DND-41 (cell line): ENCODE results near the gene SLC6A3.
"Not testable (repeated sequence)": the region's sequence is repeated elsewhere in the genome, so short reads cannot be mapped to it uniquely, and the experiment has no call there.

ENCODE experiments used
- ATAC-seq: fragments of 200-7000 bp; cut with Tn5 transposase; 3 replicates; pipeline ENCODE4 v1.9.1; 2021; ENCODE audit warnings: low read depth; ENCODE audit not compliant: insufficient read depth
- DNase-seq: peaks from one replicate; pipeline ENCODE4 v3.0.0-alpha.2; 2020
- H2AFZ ChIP-seq: 2 replicates; pipeline ENCODE4 v1.6.0; 2012; ENCODE audit warnings: low read depth, low read length
- H3K27ac ChIP-seq: 2 replicates; pipeline ENCODE4 v1.5.1; 2012; ENCODE audit warnings: low read length, inconsistent platforms
- H3K27me3 ChIP-seq: fragments of 200-600 bp; sonication (generic); 2 replicates; pipeline ENCODE4 v1.6.0; 2012; ENCODE audit warnings: low read length, mild to moderate bottlenecking, inconsistent platforms; ENCODE audit not compliant: insufficient read depth, poor library complexity
- H3K36me3 ChIP-seq: 2 replicates; pipeline ENCODE4 v1.5.1; 2012; ENCODE audit warnings: low read length, inconsistent platforms; ENCODE audit not compliant: insufficient read depth
- H3K4me1 ChIP-seq: 2 replicates; pipeline ENCODE4 v1.5.1; 2012; ENCODE audit warnings: mild to moderate bottlenecking, low read length; ENCODE audit not compliant: insufficient read depth
- H3K4me2 ChIP-seq: 2 replicates; pipeline ENCODE4 v1.6.0; 2012; ENCODE audit warnings: mild to moderate bottlenecking, moderate library complexity, low read length, inconsistent platforms; ENCODE audit not compliant: insufficient read depth
- H3K4me3 ChIP-seq, 2 experiments: fragments of 200-600 bp in 1 of 2; shearing (Covaris generic) in 1 of 2; 2 replicates each; pipeline ENCODE4 v1.5.1; 2012 to 2016; ENCODE audit warnings: inconsistent platforms in 2 of 2, low read length in 2 of 2, mild to moderate bottlenecking in 2 of 2, low read depth in 1 of 2, moderate library complexity in 1 of 2
- H3K79me2 ChIP-seq: 2 replicates; pipeline ENCODE4 v1.6.0; 2012; ENCODE audit warnings: low read length, inconsistent platforms; ENCODE audit not compliant: insufficient read depth
- H3K9ac ChIP-seq: 2 replicates; pipeline ENCODE4 v1.6.0; 2012; ENCODE audit warnings: low read depth, mild to moderate bottlenecking, inconsistent platforms, low read length, moderate library complexity
- H3K9me3 ChIP-seq: 2 replicates; pipeline ENCODE4 v1.5.1; 2012; ENCODE audit warnings: low read length, moderate library complexity, mild to moderate bottlenecking, inconsistent platforms; ENCODE audit not compliant: insufficient read depth, severe bottlenecking
- H4K20me1 ChIP-seq: 2 replicates; pipeline ENCODE4 v1.6.0; 2012; ENCODE audit warnings: low read length; ENCODE audit not compliant: insufficient read depth
- EZH2 ChIP-seq: IDR thresholded peaks from 3 replicates; pipeline ENCODE4 v1.6.1; 2012; ENCODE audit warnings: borderline replicate concordance, low read depth, mild to moderate bottlenecking, moderate library complexity, low read length, inconsistent platforms; ENCODE audit not compliant: severe bottlenecking
- TF ChIP-seq, protein P1 (sequence below): IDR thresholded peaks from 2 replicates; pipeline ENCODE4 v1.5.1; 2012; ENCODE audit warnings: borderline replicate concordance, low read length, moderate library complexity, mild to moderate bottlenecking; ENCODE audit not compliant: poor library complexity, severe bottlenecking; ENCODE audit errors: extremely low read depth

SLC6A3 gene

GRCh38 chr5:1460054-1460682 lies 14.9 kb upstream of the SLC6A3 start:
- Histone ChIP-seq H3K4me3 (no peak overlapping the region), H3K9me3 (peaks cover 26% of the 10 kb centered on the region), H3K9ac (no peak overlapping the region), H2AFZ (no peak overlapping the region), H3K27ac (no peak overlapping the region), H3K27me3 (no peaks in the 10 kb centered on the region), H4K20me1 (no peaks in the 10 kb centered on the region; the same call in 1 of the 2 replicates), H3K4me1 (no peaks in the 10 kb centered on the region), H3K4me2 (no peak overlapping the region), H3K36me3 (peaks cover 58% of the 10 kb centered on the region), H3K79me2 (no peaks in the 10 kb centered on the region)
- ATAC-seq: peak; percentile 52
- TF ChIP-seq EZH2: no peak
- TF ChIP-seq, protein P1, sequence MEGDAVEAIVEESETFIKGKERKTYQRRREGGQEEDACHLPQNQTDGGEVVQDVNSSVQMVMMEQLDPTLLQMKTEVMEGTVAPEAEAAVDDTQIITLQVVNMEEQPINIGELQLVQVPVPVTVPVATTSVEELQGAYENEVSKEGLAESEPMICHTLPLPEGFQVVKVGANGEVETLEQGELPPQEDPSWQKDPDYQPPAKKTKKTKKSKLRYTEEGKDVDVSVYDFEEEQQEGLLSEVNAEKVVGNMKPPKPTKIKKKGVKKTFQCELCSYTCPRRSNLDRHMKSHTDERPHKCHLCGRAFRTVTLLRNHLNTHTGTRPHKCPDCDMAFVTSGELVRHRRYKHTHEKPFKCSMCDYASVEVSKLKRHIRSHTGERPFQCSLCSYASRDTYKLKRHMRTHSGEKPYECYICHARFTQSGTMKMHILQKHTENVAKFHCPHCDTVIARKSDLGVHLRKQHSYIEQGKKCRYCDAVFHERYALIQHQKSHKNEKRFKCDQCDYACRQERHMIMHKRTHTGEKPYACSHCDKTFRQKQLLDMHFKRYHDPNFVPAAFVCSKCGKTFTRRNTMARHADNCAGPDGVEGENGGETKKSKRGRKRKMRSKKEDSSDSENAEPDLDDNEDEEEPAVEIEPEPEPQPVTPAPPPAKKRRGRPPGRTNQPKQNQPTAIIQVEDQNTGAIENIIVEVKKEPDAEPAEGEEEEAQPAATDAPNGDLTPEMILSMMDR: no peak
- no peak for DNase-seq

GRCh38 chr5:1459435-1459834 lies 14.2 kb upstream of the SLC6A3 start:
- H3K4me2 ChIP-seq, H3K4me3 ChIP-seq, H4K20me1 ChIP-seq, H3K27ac ChIP-seq, H3K4me1 ChIP-seq, H3K27me3 ChIP-seq, DNase-seq, H3K79me2 ChIP-seq, H3K9ac ChIP-seq, H2AFZ ChIP-seq, ATAC-seq: not testable (repeated sequence)
- peaks cover 51% of the 10 kb centered on the region for H3K36me3 ChIP-seq
- peaks cover 29% of the 10 kb centered on the region for H3K9me3 ChIP-seq

GRCh38 chr5:1456110-1456881 lies 11.1 kb upstream of the SLC6A3 start:
- not testable (repeated sequence) for H2AFZ ChIP-seq, H3K27ac ChIP-seq, H3K4me1 ChIP-seq, H4K20me1 ChIP-seq, DNase-seq, H3K9ac ChIP-seq, ATAC-seq, H3K4me3 ChIP-seq, H3K4me2 ChIP-seq, H3K79me2 ChIP-seq, H3K27me3 ChIP-seq
- peaks cover 42% of the 10 kb centered on the region for H3K9me3 ChIP-seq
- peaks cover 20% of the 10 kb centered on the region for H3K36me3 ChIP-seq

- H3K9me3 ChIP-seq: peaks cover 47% of the 10 kb centered on the region
- no peak overlapping the region for H2AFZ ChIP-seq
- peaks cover 3% of the 10 kb centered on the region; the same call in 1 of the 2 replicates for H3K36me3 ChIP-seq
- DNase-seq: no peak
- no peaks in the 10 kb centered on the region for H3K27me3 ChIP-seq
- no peaks in the 10 kb centered on the region for H3K79me2 ChIP-seq
- no peaks in the 10 kb centered on the region for H4K20me1 ChIP-seq
- no peak overlapping the region for H3K27ac ChIP-seq
- no peak overlapping the region for H3K4me2 ChIP-seq
- TF ChIP-seq EZH2: no peak
- TF ChIP-seq, protein P1: no peak
- H3K9ac ChIP-seq: no peak overlapping the region
- no peak overlapping the region for H3K4me3 ChIP-seq
- ATAC-seq: no peak
- H3K4me1 ChIP-seq: peaks cover 7% of the 10 kb centered on the region
Measured at GRCh38 chr5:1453613-1454012, 8.4 kb upstream of the SLC6A3 start.
